Measurements from ENCODE around the gene FAM227B.

Gene FAM227B

GRCh38 chr15:49387471-49387870 is 233.1 kb downstream of the FAM227B start:
- no peak for DNase-seq (ENCODE audit: extremely low spot score)
- ChIA-PET CTCF (no interaction called here), POLR2A (no interaction called here)
- no peak for TF ChIP-seq BHLHE40 (IDR thresholded peaks at IDR 0.05; ENCODE audit: borderline replicate concordance)
- TF ChIP-seq ARNT (IDR thresholded peaks at IDR 0.05), result no peak
- TF ChIP-seq SP1 (IDR thresholded peaks at IDR 0.05), result no peak
- TF ChIP-seq CTBP1 (IDR thresholded peaks at IDR 0.05; ENCODE audit: borderline replicate concordance), result no peak
- no peak for TF ChIP-seq NFRKB (IDR thresholded peaks at IDR 0.05)
- TF ChIP-seq PKNOX1 (IDR thresholded peaks at IDR 0.05), result no peak
- TF ChIP-seq ELF4 (IDR thresholded peaks at IDR 0.05), result no peak
- no peak for TF ChIP-seq LEF1 (IDR thresholded peaks at IDR 0.05; ENCODE audit: borderline replicate concordance)
- TF ChIP-seq ZNF384 (IDR thresholded peaks at IDR 0.05), result no peak
- no peak for TF ChIP-seq FOXK2 (IDR thresholded peaks at IDR 0.05)
- no peak for TF ChIP-seq FOXA1 (IDR thresholded peaks at IDR 0.05)

- TF ChIP-seq FOXK2 (IDR thresholded peaks at IDR 0.05) (no peak), ZNF384 (IDR thresholded peaks at IDR 0.05) (no peak), TARDBP (IDR thresholded peaks at IDR 0.05) (no peak), HDGF (IDR thresholded peaks at IDR 0.05; ENCODE audit: borderline replicate concordance) (no peak), FOXM1 (IDR thresholded peaks at IDR 0.05; ENCODE audit: borderline replicate concordance) (no peak), BHLHE40 (IDR thresholded peaks at IDR 0.05; ENCODE audit: borderline replicate concordance) (no peak), SUZ12 (IDR thresholded peaks at IDR 0.05) (no peak), ELF4 (IDR thresholded peaks at IDR 0.05) (no peak), ARNT (IDR thresholded peaks at IDR 0.05) (no peak), LEF1 (IDR thresholded peaks at IDR 0.05; ENCODE audit: borderline replicate concordance) (no peak), FOXA1 (IDR thresholded peaks at IDR 0.05) (no peak), NFRKB (IDR thresholded peaks at IDR 0.05) (no peak), CTBP1 (IDR thresholded peaks at IDR 0.05; ENCODE audit: borderline replicate concordance) (no peak)
- CTCF ChIA-PET, result no interaction called here
- no peak for DNase-seq (ENCODE audit: extremely low spot score)
- POLR2A ChIA-PET, result no interaction called here
Observed at GRCh38 chr15:49383266-49383665, 237.4 kb downstream of the FAM227B start.

DNA sequence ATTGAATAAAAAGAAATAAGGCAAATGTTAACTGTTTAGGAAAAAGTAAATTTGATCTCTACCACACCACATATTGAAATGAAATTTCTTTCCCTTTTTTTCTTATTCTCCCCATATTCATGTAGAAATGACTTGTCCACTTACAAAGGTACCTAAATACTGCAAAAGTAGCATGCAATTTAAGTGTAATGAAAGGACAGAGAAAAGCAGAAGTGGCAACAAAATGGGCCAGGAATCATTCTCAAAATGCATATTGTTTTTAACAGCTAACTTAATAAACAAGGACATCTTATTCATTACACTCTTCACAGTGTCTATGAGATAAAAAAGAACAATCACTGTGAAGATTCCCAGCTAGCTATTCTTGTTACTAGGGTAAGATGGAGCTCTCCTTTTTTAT is 238.2 kb downstream of the FAM227B start:
- CTCF ChIA-PET, result no interaction called here
- TF ChIP-seq FOXM1 (IDR thresholded peaks at IDR 0.05; ENCODE audit: borderline replicate concordance) (no peak), TARDBP (IDR thresholded peaks at IDR 0.05) (no peak), ELF4 (IDR thresholded peaks at IDR 0.05) (no peak), LEF1 (IDR thresholded peaks at IDR 0.05; ENCODE audit: borderline replicate concordance) (no peak), PKNOX1 (IDR thresholded peaks at IDR 0.05) (no peak), SUZ12 (IDR thresholded peaks at IDR 0.05) (no peak), ARNT (IDR thresholded peaks at IDR 0.05) (no peak), SP1 (IDR thresholded peaks at IDR 0.05) (no peak), L3MBTL2 (conservative IDR thresholded peaks at IDR 0.05) (no peak), ZNF384 (IDR thresholded peaks at IDR 0.05) (no peak), CTBP1 (IDR thresholded peaks at IDR 0.05; ENCODE audit: borderline replicate concordance) (no peak), HDGF (IDR thresholded peaks at IDR 0.05; ENCODE audit: borderline replicate concordance) (no peak), BHLHE40 (IDR thresholded peaks at IDR 0.05; ENCODE audit: borderline replicate concordance) (no peak)
- POLR2A ChIA-PET, result no interaction called here
- no peak for DNase-seq (ENCODE audit: extremely low spot score)

DNA sequence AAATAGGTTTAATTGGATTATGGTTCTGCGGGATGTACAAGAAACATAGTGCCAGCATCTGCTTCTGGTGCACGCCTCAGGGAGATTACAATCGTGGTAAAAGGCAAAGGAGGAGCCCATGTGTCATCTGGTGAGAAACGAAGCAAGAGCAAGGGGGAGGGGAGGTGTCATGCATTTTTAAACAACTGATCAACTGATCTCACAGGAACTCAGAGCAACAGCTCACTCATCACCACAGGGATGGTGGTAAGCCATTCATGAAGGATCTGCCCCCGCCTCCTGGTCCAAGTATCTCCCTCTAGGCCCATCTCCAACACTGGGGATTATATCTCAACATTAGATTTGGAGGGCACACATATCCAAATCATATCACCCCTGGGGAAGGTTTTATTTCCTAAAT is 239.7 kb downstream of the FAM227B start:
- no peak for DNase-seq (ENCODE audit: extremely low spot score)
- CTCF ChIA-PET, result no interaction called here
- TF ChIP-seq HDGF (IDR thresholded peaks at IDR 0.05; ENCODE audit: borderline replicate concordance), result no peak
- POLR2A ChIA-PET, result no interaction called here

GRCh38 chr15:49379996-49380395 is 240.6 kb downstream of the FAM227B start:
- no peak for TF ChIP-seq CTBP1 (IDR thresholded peaks at IDR 0.05; ENCODE audit: borderline replicate concordance)
- TF ChIP-seq ELF4 (IDR thresholded peaks at IDR 0.05), result no peak
- no peak for TF ChIP-seq ARNT (IDR thresholded peaks at IDR 0.05)
- TF ChIP-seq SP1 (IDR thresholded peaks at IDR 0.05), result no peak
- no peak for TF ChIP-seq NFRKB (IDR thresholded peaks at IDR 0.05)
- no peak for TF ChIP-seq FOXK2 (IDR thresholded peaks at IDR 0.05)
- no peak for TF ChIP-seq FOXA1 (IDR thresholded peaks at IDR 0.05)
- TF ChIP-seq HDGF (IDR thresholded peaks at IDR 0.05; ENCODE audit: borderline replicate concordance), result no peak
- TF ChIP-seq LEF1 (IDR thresholded peaks at IDR 0.05; ENCODE audit: borderline replicate concordance), result no peak
- TF ChIP-seq BHLHE40 (IDR thresholded peaks at IDR 0.05; ENCODE audit: borderline replicate concordance), result no peak
- no peak for TF ChIP-seq FOXM1 (IDR thresholded peaks at IDR 0.05; ENCODE audit: borderline replicate concordance)
- no peak for TF ChIP-seq SUZ12 (IDR thresholded peaks at IDR 0.05)
- DNase-seq (ENCODE audit: extremely low spot score), result no peak
- CTCF ChIA-PET, result no interaction called here
- POLR2A ChIA-PET, result no interaction called here

DNA sequence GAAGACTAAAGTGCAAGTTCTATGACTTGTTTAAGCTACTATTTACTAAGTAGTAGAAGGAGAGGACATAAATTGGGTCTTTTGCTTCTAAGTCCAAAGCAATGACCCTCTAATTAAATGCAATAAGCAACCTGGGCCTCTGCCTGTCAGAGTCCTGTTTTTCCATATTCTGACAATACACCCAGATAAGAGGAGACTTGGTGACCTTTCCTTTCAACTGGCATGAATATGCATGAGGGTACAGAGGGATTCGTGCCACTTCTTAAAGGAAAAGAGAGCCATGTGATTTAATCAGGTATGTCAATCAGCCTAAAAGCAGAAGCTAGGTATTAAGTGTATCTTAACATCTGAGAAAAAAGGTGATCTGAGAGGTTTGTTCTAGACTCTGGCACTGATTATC is 248.3 kb downstream of the FAM227B start:
- ChIA-PET CTCF (no interaction called here), POLR2A (no interaction called here)
- DNase-seq (ENCODE audit: extremely low spot score), result no peak
- TF ChIP-seq ELF4 (IDR thresholded peaks at IDR 0.05) (no peak), BHLHE40 (IDR thresholded peaks at IDR 0.05; ENCODE audit: borderline replicate concordance) (no peak), PKNOX1 (IDR thresholded peaks at IDR 0.05) (no peak), FOXM1 (IDR thresholded peaks at IDR 0.05; ENCODE audit: borderline replicate concordance) (no peak), CTBP1 (IDR thresholded peaks at IDR 0.05; ENCODE audit: borderline replicate concordance) (no peak), L3MBTL2 (conservative IDR thresholded peaks at IDR 0.05) (no peak), ZNF384 (IDR thresholded peaks at IDR 0.05) (no peak), FOXK2 (IDR thresholded peaks at IDR 0.05) (no peak), LEF1 (IDR thresholded peaks at IDR 0.05; ENCODE audit: borderline replicate concordance) (no peak), SUZ12 (IDR thresholded peaks at IDR 0.05) (no peak), HDGF (IDR thresholded peaks at IDR 0.05; ENCODE audit: borderline replicate concordance) (no peak), SP1 (IDR thresholded peaks at IDR 0.05) (no peak), NFRKB (IDR thresholded peaks at IDR 0.05) (no peak), TARDBP (IDR thresholded peaks at IDR 0.05) (no peak), ARNT (IDR thresholded peaks at IDR 0.05) (no peak), FOXA1 (IDR thresholded peaks at IDR 0.05) (no peak)
